ENCODE data around the gene TRMT44. TPM values are rescaled to one million over a fixed set of nuclear protein-coding genes. Genes with fewer than 3 reads are reported as not detected.

The TRMT44 gene
- polyA plus RNA-seq, 3 donors = 4.9 to 7.5 (median 6.6) TPM

DNA sequence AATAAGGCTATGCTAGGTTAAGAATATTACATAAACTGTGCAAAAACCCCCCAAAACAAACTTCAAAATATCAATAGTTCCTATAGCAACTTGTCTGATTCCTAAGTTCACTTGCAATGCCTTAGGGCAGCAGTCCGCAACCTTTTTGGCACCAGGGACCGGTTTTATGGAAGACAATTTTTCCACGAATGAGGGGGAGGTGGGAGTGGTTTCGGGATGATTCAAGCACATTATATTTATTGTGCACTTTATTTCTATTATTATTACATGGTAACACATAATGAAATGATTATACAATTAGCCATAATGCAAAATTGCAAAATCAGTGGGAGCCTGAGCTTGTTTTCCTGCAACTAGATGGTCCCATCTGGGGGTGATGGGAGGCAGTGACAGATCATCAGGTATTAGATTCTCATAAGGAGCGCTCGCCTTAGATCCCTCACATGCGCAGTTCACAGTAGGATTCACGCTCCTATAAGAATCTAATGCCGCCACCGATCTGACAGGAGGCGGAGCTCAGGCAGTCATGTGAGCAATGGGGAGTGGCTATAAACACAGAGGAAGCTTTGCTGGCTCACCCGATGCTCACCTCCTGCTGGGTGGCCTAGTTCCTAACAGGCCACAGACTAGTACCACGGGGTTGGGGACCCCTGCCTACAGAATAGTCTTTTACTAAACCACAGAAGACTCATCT lies 39.8 kb upstream of the TRMT44 start:
- no peak overlapping the region for H3K9ac ChIP-seq (ENCODE audit: insufficient read depth, low read length, poor library complexity, severe bottlenecking)
- no peaks in the 10 kb centered on the region for H3K79me2 ChIP-seq (ENCODE audit: insufficient read depth, low read length)
- no peak for DNase-seq
- WGBS (ENCODE audit: insufficient coverage) = 84% methylated on average over 8 of the region's 13 CpGs
- H3K4me1 ChIP-seq (ENCODE audit: control insufficient read depth in 1 of 2, insufficient read depth in 2 of 2, low read length in 2 of 2) = peaks cover 18 to 22% of the 10 kb centered on the region in 2 donors
- intact Hi-C loops (cut with micrococcal nuclease) = loop anchor here in 1 of 2 donors (5.0 kb wide), 1 partner anchor 133 kb away; the partner anchor contains the start of gene HTRA3
- no peak overlapping the region for H2AFZ ChIP-seq (ENCODE audit: insufficient read depth, low read depth, low read length, poor library complexity, severe bottlenecking)
- no peak overlapping the region for H3K4me3 ChIP-seq (replicated peaks in 1 of 3; ENCODE audit: low read depth in 2 of 3, low read length in 3 of 3)
- TF ChIP-seq, protein P1, sequence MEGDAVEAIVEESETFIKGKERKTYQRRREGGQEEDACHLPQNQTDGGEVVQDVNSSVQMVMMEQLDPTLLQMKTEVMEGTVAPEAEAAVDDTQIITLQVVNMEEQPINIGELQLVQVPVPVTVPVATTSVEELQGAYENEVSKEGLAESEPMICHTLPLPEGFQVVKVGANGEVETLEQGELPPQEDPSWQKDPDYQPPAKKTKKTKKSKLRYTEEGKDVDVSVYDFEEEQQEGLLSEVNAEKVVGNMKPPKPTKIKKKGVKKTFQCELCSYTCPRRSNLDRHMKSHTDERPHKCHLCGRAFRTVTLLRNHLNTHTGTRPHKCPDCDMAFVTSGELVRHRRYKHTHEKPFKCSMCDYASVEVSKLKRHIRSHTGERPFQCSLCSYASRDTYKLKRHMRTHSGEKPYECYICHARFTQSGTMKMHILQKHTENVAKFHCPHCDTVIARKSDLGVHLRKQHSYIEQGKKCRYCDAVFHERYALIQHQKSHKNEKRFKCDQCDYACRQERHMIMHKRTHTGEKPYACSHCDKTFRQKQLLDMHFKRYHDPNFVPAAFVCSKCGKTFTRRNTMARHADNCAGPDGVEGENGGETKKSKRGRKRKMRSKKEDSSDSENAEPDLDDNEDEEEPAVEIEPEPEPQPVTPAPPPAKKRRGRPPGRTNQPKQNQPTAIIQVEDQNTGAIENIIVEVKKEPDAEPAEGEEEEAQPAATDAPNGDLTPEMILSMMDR (IDR thresholded peaks at IDR 0.05) = no peak
- H3K36me3 Mint-ChIP-seq = peaks cover 49 to 57% of the 10 kb centered on the region in 2 donors
- H3K9me3 Mint-ChIP-seq = peaks cover 0 to 4% (median 3%) of the 10 kb centered on the region in 7 donors
- H3K27ac ChIP-seq (ENCODE audit: low read depth in 1 of 2, low read length in 2 of 2) = no peak overlapping the region
- peak overlapping the region in 1 of 7 donors; percentile 62 for H3K27ac Mint-ChIP-seq
- H3K27me3 ChIP-seq (ENCODE audit: control insufficient read depth in 2 of 2, insufficient read depth in 2 of 2, low read length in 2 of 2) = no peaks in the 10 kb centered on the region
- H3K4me2 ChIP-seq (replicated peaks; ENCODE audit: extremely low read depth, low read length, poor library complexity, severe bottlenecking) = no peak overlapping the region
- H3K36me3 ChIP-seq (replicated peaks in 1 of 2; ENCODE audit: control insufficient read depth in 1 of 2, insufficient read depth in 2 of 2, low read length in 2 of 2) = peaks cover 26 to 41% of the 10 kb centered on the region in 2 donors
- no peak overlapping the region for H3K4me3 Mint-ChIP-seq
- peaks cover 31% of the 10 kb centered on the region for H3K4me1 Mint-ChIP-seq
- no peaks in the 10 kb centered on the region for H4K20me1 ChIP-seq (ENCODE audit: insufficient read depth, low read length)
- H3K9me3 ChIP-seq (replicated peaks in 1 of 2; ENCODE audit: control insufficient read depth in 1 of 2, insufficient read depth in 1 of 2, low read length in 2 of 2) = no peaks in the 10 kb centered on the region
- peaks cover 0 to 2% (median 0%) of the 10 kb centered on the region in 3 donors for H3K27me3 Mint-ChIP-seq (ENCODE audit: low read depth in 3 of 3)

DNA sequence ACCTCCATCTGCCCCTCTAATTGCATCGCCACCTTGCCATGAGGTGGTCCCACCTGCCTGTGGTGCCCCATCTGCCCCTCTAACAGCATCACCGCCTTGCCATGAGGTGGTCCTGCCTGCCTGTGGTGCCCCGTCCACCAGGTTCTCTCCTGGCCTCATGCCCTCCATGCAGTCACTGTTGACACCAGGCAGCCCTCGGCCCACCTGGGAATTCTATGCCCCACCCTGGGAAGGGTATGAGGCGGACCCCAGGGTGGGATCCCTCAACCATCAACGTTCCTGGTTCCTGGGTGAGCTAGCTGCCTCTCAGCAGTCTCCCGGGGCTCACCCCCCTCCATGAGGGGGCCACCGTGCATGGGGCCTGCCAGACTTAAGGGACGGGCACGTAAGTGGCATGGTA lies 38.9 kb upstream of the TRMT44 start:
- Histone ChIP-seq H3K4me2 (replicated peaks; ENCODE audit: extremely low read depth, low read length, poor library complexity, severe bottlenecking) (no peak overlapping the region), H3K27me3 (ENCODE audit: control insufficient read depth in 2 of 2, insufficient read depth in 2 of 2, low read length in 2 of 2) (no peaks in the 10 kb centered on the region), H3K36me3 (replicated peaks in 1 of 2; ENCODE audit: control insufficient read depth in 1 of 2, insufficient read depth in 2 of 2, low read length in 2 of 2) (peaks cover 24 to 46% of the 10 kb centered on the region in 2 donors), H3K4me3 (replicated peaks in 1 of 3; ENCODE audit: low read depth in 2 of 3, low read length in 3 of 3) (no peak overlapping the region), H3K79me2 (ENCODE audit: insufficient read depth, low read length) (no peaks in the 10 kb centered on the region), H3K27ac (ENCODE audit: low read depth in 1 of 2, low read length in 2 of 2) (peak overlapping the region in 1 of 2 donors; percentile 39), H4K20me1 (ENCODE audit: insufficient read depth, low read length) (no peaks in the 10 kb centered on the region), H3K9me3 (replicated peaks in 1 of 2; ENCODE audit: control insufficient read depth in 1 of 2, insufficient read depth in 1 of 2, low read length in 2 of 2) (no peaks in the 10 kb centered on the region), H3K9ac (ENCODE audit: insufficient read depth, low read length, poor library complexity, severe bottlenecking) (no peak overlapping the region), H2AFZ (ENCODE audit: insufficient read depth, low read depth, low read length, poor library complexity, severe bottlenecking) (no peak overlapping the region), H3K4me1 (ENCODE audit: control insufficient read depth in 1 of 2, insufficient read depth in 2 of 2, low read length in 2 of 2) (peaks cover 18 to 22% of the 10 kb centered on the region in 2 donors)
- 90% methylated on average over 10 of the region's 10 CpGs for WGBS (ENCODE audit: insufficient coverage)
- H3K4me1 Mint-ChIP-seq = peaks cover 31% of the 10 kb centered on the region
- peaks cover 51 to 57% of the 10 kb centered on the region in 2 donors for H3K36me3 Mint-ChIP-seq
- intact Hi-C loops (cut with micrococcal nuclease) = loop anchor here in 1 of 2 donors (5.0 kb wide), 1 partner anchor 134 kb away; the partner anchor contains the start of gene HTRA3
- H3K27ac Mint-ChIP-seq = peak overlapping the region in 1 of 7 donors; percentile 50
- TF ChIP-seq, protein P1 (IDR thresholded peaks at IDR 0.05) = no peak
- H3K9me3 Mint-ChIP-seq = peaks cover 0 to 4% (median 3%) of the 10 kb centered on the region in 7 donors
- peaks cover 0 to 2% (median 1%) of the 10 kb centered on the region in 3 donors for H3K27me3 Mint-ChIP-seq (ENCODE audit: low read depth in 3 of 3)
- no peak overlapping the region for H3K4me3 Mint-ChIP-seq
- DNase-seq = no peak

Data from CD14-positive monocyte (primary cell).